Astrocyte of the hippocampus (primary cell): ENCODE data around the gene RXYLT1.
"Not testable (repeated sequence)": the region's sequence is repeated elsewhere in the genome, so short reads cannot be mapped to it uniquely, and the experiment has no call there.

ENCODE experiments used
- DNase-seq: peaks from one replicate; pipeline ENCODE4 v3.0.0; 2011; ENCODE audit warnings: low read depth, low spot score

The RXYLT1 gene

GRCh38 chr12:63802012-63802608 is 22.4 kb downstream of the RXYLT1 start:
- peak; percentile 45 for DNase-seq

DNA sequence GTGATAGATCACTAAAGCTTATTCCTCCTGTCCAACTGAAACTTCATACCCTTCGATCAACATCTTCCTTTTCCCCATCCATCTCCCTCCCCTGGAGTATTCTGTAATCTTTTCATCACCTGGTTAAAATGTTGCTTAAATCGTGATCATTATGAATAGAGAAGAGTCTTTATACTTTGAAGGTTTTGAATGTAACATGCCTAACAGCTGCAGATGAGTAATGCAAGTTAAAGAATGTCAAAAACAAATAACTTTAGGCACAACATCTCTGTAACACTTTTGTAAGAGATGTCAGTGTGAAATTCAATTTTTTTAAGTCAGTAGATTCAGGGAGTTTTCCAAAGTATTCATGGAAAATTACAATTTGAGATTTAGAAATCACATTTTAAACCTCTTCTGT is 25.0 kb downstream of the RXYLT1 start:
- no peak for DNase-seq

DNA sequence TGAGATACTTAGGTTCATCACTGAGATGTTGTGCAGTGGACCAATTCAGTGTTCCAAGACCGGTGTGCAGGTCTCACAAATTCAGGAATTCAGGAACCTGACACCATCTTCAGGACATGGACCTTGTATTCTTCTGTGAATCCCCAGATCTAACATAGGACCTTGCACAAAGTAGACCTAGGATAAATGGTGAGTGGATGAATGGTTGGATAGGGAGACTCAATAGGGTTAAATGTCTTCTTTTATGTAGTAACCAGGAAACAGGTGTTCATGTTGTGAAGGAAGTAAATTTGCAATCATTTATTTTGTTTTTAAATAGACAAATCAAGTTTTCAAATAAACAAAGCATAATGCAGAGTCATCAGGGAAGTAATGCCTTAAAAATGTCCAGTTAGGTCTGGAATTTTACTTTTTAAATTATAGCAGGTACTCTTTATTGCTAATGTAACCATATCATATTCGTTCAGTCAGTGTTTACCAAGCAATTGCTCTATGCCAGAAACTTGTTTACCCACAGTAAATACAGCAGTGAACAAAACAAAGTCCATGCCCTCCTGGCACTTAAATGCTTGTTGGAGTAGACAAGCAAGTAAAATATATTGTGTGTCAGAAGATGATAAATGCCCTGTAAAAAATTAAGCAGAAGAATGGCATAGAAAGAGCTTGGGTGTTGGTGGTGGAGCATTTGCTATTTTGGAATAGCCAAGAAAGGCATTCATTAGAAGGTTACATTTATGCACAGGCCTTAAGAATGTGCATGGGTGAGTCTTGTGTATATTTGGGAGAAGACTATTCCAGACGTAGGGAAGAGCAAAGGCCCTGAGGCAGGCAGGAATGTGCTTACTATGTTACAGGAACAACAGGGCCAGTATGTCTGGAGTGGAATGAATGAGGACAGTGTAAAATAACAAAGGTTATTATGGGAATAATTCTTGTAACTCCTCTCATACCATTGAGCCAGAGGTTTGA is 26.3 kb downstream of the RXYLT1 start:
- DNase-seq, result no peak

- no peak for DNase-seq
These were observed 28.9 kb downstream of the RXYLT1 start for GRCh38 chr12:63808631-63809030.

DNA sequence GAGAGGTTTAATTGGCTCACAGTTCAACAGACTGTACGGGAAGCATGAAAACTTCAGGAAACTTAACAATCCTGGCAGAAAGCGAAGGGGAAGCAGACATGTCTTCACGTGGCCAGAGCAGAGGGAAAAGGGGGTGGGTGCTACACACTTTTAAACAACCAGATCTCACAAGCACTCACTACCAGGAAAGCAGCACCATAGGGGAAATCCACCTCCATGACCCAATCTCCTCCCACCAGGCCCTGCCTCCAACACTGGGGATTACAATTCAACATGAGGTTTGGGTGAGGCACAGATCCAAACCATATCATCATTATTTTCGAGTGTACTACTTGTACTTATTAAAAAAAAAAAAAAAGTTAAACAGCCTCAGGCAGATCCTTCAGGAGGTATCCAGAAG is 29.9 kb downstream of the RXYLT1 start:
- DNase-seq, result no peak

DNA sequence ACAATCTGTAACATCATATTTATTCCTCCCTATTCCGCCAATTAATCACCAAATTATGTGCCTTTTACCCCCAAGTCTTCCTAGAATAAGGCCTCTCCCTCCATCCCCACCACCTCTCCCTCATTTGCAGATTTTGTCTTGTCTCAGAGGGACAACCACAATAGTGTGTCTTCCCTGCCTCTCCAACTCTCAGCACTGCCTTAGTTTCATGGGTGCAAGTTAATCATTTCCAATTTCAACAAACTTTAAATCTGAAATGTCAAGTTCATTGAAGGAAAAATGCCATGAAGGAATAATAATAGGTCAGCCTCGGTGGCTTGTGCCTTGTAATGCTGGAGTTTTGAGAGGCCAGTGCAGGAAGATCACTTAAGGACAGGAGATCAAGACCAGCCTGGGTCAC is 31.6 kb downstream of the RXYLT1 start:
- no peak for DNase-seq

DNA sequence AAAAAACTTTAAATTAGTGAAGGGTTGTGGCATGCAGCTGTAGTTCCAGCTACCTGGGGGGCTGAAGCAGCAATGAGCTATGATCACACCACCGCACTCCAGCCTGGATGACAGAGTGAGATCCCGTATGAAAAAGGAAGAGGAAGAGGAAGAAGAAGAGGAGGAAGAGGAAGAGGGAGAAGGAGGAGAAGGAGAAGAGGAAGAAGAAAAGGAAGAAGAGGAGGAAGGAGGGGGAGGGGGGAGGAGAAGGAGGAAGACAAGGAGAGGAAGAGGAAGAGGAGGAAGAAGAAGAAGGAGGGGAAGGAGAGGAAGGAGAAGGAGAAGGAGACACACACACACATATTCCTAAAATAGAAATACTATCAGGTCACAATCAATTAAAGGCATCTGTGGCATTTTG is 32.0 kb downstream of the RXYLT1 start:
- DNase-seq, result no peak

GRCh38 chr12:63814146-63814772 is 34.5 kb downstream of the RXYLT1 start:
- DNase-seq, result no peak

DNA sequence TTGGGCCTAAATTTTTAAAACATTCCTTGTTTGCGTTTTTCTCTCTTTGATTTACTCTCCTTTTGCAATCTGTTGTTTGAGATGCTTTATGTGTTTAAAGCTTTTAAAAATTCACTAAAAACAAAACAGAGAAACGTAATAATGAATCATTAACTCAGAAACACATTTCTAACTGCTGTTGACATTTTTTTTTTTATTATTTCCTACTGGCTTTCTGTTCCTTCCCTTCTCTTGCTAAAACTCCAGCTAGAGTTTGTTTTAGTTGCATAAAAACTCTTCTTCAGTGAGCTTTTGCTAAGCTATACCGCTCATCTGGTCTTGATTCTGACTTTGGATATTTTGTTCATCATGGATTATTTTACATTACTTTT is 35.8 kb downstream of the RXYLT1 start:
- no peak for DNase-seq

GRCh38 chr12:63816031-63816430 is 36.3 kb downstream of the RXYLT1 start:
- DNase-seq, result no peak

- DNase-seq, result no peak
These were observed 40.7 kb downstream of the RXYLT1 start for GRCh38 chr12:63820427-63820826.

GRCh38 chr12:63821781-63822251 is 42.1 kb downstream of the RXYLT1 start:
- peak; percentile 13 for DNase-seq

DNA sequence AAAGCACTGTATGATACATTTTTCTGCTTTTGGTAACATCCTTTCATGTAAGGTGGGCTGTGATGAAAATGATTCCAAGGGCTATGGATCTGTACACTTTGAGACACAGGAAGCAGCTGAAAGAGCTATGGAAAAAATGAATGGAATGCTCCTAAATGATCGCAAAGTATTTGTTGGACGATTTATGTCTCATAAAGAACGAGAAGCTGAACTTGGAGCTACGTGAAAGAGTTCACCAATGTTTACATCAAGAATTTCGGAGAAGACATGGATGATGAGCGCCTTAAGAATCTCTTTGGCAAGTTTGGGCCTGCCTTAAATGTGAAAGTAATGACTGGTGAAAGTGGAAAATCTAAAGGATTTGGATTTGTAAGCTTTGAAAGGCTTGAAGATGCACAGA is 42.6 kb downstream of the RXYLT1 start:
- no peak for DNase-seq

DNA sequence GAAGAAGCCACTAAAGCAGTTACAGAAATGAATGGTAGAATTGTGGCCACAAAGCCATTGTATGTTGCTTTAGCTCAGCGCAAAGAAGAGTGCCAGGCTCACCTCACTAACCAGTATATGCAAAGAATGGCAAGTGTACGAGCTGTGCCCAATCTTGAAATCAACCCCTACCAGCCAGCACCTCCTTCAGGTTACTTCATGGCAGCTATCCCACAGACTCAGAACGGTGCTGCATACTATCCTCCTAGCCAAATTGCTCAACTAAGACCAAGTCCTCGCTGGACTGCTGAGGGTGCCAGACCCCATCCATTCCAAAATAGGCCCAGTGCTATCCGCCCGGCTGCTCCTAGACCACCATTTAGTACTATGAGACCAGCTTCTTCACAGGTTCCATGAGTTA is 43.3 kb downstream of the RXYLT1 start:
- DNase-seq, result no peak

DNA sequence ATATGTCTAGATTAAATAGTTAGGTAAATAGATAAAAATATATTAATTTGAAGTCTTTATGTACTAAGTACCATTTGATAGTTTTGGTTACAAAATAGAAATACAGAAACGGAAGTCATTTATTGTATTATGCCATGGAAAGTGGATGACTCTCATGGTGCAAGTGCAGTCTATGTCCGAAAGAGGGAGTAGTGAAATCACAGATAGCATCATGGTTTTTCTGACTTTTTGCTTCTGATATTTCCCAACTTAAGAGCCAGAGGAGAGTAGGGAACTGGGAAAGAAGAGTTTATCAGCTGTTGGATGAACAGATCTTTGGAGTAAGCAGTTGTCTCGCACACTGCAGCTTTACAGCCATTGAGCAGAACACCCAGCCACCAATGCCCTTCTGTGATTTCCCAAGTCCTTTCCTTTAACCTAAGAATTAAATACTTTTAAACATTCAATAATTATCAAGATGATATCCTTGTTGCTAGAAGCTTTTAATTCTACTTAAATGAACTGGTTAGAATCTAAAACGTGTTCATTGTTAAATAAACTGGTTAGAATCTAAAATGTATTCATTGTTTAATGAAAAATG is 46.4 kb downstream of the RXYLT1 start:
- DNase-seq, result peak; percentile 67

DNA sequence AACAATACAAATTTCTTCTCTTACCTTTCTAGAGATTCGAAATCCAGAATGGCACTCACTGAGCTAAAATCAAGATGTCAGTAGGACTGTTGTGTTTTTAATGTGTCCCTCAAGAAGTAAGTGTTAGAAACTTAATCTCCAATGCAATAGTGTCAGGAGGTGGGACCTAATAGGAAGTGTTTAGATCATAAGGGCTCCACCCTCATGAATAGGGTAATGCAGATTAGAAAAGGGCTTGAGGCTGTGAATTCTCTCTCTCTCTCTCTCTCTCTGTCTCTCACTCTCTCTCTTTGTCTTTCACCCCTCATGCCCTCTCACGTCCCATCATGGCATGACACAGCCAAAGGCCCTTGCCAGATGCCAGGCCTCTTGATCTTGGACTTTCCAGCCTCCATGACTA is 49.2 kb downstream of the RXYLT1 start:
- no peak for DNase-seq

DNA sequence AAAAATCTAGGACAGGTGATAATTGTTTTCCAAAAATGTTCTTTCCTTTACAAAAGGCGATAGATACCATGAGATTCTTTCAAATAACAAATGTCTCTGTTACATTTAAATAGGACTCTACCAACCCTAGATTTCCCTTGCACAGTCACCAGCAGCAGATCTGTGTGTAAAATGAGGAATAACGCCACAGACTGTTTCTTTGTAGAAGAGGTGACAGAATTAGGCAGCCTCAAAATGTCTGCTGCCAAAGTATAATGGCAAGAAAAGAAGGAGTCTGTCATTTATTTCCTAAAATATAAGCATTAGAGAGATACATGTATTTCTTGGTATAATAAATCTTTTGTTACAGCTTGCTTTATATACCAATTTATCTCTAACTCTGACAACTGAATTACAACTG is 56.3 kb downstream of the RXYLT1 start:
- no peak for DNase-seq

- no peak for DNase-seq
These were observed 57.2 kb downstream of the RXYLT1 start for GRCh38 chr12:63836936-63837335.

DNA sequence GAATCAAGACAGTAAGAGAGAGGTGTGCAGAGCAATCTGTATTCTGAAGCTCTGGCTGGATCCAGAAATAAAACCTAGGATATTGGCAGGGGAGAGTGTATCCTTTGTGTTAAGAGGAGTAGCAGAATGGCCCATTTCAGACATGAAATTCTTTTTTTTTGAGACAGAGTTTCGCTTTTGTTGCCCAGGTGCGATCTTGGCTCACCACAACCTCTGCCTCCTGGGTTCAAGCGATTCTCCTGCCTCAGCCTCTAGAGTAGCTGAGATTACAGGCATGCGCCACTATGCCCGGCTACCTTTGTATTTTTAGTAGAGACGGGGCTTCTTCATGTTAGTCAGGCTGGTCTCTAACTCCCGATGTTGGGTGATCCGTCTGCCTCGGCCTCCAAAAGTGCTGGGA is 58.7 kb downstream of the RXYLT1 start:
- no peak for DNase-seq

DNA sequence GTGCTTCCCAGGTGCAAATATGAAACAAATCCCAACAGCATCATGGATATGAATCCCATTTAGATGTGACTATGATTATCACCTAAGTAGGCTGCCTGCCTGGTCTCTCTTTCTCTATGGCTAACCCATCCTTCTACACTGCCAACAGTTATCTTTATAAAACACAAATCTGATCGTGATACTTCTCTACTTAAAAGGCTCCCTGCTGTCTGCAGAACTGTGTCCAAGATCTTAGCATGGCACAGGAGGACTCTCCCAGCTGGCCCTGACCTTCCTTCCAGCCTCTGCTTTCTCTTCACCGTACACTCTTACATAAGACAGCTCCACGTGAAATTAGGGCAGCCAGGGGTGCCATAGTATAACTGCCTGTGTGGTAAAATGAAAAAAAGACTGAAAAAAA is 61.3 kb downstream of the RXYLT1 start:
- no peak for DNase-seq

GRCh38 chr12:63841571-63841970 is 61.9 kb downstream of the RXYLT1 start:
- DNase-seq, result no peak

GRCh38 chr12:63842750-63843149 is 63.0 kb downstream of the RXYLT1 start:
- not testable (repeated sequence) for DNase-seq
